Skeletal muscle cell (primary cell): ENCODE measurements around the gene DHRS3.

Experiments used
- DNase-seq: peaks from one replicate; pipeline ENCODE4 v3.0.0-alpha.2; 2010; ENCODE audit warnings: low read depth
- H3K4me3 ChIP-seq: 2 replicates; pipeline ENCODE4 v1.5.1; 2011; ENCODE audit warnings: low read depth, mild to moderate bottlenecking, control low read depth, low read length, moderate library complexity

The DHRS3 gene

DNA sequence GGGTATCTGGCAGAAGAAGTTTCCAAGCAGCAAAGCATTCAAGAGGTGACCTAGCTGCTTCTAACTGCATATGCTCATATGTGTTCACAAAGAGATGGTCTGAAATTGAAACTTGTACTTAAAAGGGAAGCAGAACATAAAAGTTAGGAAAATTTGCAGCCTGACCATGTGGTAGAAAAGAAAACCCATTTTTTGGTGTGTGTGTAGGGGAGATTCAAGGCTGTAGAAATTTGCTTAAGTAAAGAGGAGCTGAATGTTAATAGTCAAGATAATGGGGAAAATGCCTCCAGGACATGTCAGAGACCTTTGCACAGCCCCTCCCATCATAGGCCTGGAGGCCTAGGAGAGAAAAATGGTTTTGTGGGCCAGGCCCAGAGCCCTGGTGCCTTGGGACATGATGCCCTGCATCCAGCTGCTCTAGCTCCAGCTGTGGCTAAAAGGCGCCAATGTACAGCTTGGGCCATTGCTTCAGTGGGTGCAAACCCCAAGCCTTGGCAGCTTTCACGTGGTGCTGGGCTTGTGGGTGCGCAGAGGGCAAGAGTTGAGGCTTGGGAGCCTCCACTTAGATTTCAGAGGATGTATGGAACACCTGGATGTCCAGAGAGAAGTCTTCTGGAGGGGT, 54.9 kb downstream of the DHRS3 start:
- no peak for DNase-seq
- no peak overlapping the region for H3K4me3 ChIP-seq

DNA sequence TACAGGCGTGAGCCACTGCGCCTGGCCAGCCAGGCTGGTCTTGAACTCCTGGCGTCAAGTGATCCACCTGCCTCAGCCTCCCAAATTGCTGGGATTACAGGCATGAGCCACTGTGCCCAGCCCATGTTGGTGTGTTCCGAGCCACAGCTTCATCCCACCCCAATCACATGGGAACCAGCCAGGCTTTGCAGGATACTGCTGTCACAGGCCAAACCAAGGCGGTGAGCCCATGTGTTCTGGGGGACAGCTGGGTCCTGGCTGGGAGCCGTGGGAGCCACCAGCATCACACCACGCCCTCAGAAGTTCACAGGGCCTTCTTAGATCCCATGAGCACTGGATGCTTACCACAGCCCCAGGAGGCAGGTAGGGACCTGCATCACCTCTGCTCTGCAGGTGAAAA, 56.9 kb downstream of the DHRS3 start:
- DNase-seq: no peak

GRCh38 chr1:12556957-12557935, 60.8 kb downstream of the DHRS3 start:
- no peak for DNase-seq
- no peak overlapping the region for H3K4me3 ChIP-seq

More for the DNA sequence above, 56.9 kb downstream of the DHRS3 start:
- no peak overlapping the region for H3K4me3 ChIP-seq

- DNase-seq: peak; percentile 60
- H3K4me3 ChIP-seq: no peak overlapping the region
Measured at GRCh38 chr1:12556368-12556930, 61.6 kb downstream of the DHRS3 start.

- no peak for DNase-seq
- no peak overlapping the region for H3K4me3 ChIP-seq
Measured at GRCh38 chr1:12555411-12556367, 62.3 kb downstream of the DHRS3 start.

GRCh38 chr1:12554521-12555305, 63.3 kb downstream of the DHRS3 start:
- DNase-seq: no peak
- H3K4me3 ChIP-seq: no peak overlapping the region

DNA sequence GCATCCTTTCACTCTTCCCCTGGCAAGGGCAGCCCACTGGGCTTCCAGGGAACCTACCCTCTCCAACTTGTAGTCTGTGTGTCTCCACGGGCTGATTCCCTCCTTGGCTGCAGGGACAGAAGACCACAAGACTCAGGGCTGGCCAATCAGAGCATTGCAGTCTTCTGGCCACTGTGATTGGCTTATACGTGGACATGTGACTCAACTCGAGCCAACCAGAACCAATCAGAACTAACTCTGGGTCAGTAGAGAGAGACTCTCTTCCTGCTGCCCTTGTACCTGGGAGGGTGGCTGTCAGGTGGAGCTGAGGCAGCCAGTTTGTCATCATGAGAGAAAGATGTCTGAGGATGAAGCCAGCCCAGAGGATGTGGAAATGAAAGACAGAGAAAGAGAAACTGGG, 64.0 kb downstream of the DHRS3 start:
- H3K4me3 ChIP-seq: no peak overlapping the region
- DNase-seq: no peak

GRCh38 chr1:12552951-12553921, 64.8 kb downstream of the DHRS3 start:
- DNase-seq: no peak
- no peak overlapping the region for H3K4me3 ChIP-seq

DNA sequence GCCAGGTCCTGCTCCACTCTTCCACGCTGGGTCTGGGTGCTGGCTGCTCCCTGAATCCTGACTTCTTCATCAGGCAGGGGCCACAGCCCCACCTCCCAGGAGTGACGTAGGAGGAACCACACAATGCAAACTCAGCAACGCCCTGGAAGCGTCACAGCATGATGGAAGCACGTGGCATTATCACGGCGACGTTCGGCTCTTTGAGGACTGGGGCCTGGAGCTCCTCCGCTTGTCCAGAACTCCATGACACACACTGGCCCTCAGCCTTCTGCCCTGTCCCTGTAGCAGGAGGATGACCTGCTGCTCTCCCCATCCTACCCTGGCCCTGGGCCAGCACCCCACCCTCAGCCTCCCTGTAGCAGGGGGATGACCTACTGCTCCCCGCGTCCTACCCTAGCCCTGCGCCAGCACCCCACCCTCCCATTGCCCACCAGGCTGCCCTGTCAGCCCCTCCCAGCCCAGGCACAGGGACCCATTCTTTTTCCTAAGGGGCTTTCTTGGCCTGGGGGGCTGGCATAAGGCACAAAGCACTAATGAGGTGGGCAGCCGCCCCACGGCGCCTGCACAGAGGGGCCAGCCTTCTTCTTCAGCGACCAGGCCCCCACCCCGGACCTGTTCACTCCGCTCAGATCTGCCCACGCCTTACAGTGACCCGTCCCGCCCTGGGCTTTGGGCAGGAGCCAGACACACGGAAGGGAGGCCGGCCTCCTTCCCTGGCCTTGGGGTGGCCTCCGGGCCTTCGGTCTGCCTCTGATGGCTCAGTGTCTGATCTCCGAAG, 65.7 kb downstream of the DHRS3 start:
- no peak overlapping the region for H3K4me3 ChIP-seq
- DNase-seq: no peak

GRCh38 chr1:12551584-12551983, 66.4 kb downstream of the DHRS3 start:
- no peak overlapping the region for H3K4me3 ChIP-seq
- no peak for DNase-seq

- peak; percentile 83 for DNase-seq
- H3K4me3 ChIP-seq: peak overlapping the region; percentile 22
Measured at GRCh38 chr1:12549460-12550349, 68.3 kb downstream of the DHRS3 start.

- no peak overlapping the region for H3K4me3 ChIP-seq
- DNase-seq: no peak
Measured at GRCh38 chr1:12548973-12549459, 69.0 kb downstream of the DHRS3 start.

DNA sequence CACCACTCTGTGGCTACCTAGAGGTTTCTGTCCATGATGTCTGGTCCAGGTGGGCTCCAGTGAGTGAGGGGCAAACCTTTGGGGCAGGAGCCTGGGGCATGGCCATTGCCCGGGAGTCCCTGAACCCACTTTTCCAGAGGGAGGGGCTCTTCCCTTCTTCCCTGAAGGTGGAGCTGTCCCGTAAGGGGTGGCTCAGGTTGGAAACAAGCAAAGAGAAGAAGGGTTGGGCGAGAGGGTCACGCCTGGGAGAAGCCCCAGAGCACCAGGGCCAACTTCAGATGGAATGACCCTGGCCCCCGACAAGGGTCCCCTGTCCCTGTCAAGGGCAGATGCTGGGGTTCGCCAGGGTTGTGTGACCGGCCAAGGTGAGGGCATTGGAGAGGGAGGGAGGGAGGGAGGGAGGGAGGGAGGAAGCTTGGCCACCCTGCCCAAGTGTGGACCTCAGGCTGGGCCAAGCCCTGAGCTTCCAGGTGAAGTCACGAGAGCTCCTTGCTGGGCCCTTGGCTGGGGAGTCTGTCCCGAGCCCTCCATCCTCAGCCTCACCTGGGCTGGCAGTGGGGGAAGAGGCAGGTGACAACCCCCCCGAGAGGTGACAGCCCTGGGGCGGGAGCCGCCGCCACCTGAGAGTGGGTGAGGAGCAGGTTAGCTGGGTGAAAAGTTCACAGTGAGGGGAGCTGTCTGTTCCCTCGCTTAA, 69.6 kb downstream of the DHRS3 start:
- no peak for DNase-seq
- no peak overlapping the region for H3K4me3 ChIP-seq

- DNase-seq: no peak
- no peak overlapping the region for H3K4me3 ChIP-seq
Measured at GRCh38 chr1:12547586-12548225, 70.3 kb downstream of the DHRS3 start.
